GM19328 (cell line): ENCODE results near the gene CXCR3.
"Not testable (repeated sequence)": the region's sequence is repeated elsewhere in the genome, so short reads cannot be mapped to it uniquely, and the experiment has no call there.

Experiments used
- ATAC-seq: cut with Tn5 transposase; IDR thresholded peaks from one replicate; pipeline ENCODE4 v1.9.1; 2021; ENCODE audit warnings: mild to moderate bottlenecking, moderate library complexity; ENCODE audit not compliant: unreplicated experiment

The CXCR3 gene

GRCh38 chrX:71618303-71618721, at the start of gene CXCR3:
Gene CXCR3, minus strand, starts transcription at chrX:71618511. Its CDS starts 62 bp downstream, at chrX:71618449.
- ATAC-seq = no peak

GRCh38 chrX:71667328-71668247, 49.3 kb upstream of the CXCR3 start, which contains the start of gene LOC101059915:
Gene LOC101059915, plus strand, starts transcription at chrX:71667546.
- no peak for ATAC-seq

DNA sequence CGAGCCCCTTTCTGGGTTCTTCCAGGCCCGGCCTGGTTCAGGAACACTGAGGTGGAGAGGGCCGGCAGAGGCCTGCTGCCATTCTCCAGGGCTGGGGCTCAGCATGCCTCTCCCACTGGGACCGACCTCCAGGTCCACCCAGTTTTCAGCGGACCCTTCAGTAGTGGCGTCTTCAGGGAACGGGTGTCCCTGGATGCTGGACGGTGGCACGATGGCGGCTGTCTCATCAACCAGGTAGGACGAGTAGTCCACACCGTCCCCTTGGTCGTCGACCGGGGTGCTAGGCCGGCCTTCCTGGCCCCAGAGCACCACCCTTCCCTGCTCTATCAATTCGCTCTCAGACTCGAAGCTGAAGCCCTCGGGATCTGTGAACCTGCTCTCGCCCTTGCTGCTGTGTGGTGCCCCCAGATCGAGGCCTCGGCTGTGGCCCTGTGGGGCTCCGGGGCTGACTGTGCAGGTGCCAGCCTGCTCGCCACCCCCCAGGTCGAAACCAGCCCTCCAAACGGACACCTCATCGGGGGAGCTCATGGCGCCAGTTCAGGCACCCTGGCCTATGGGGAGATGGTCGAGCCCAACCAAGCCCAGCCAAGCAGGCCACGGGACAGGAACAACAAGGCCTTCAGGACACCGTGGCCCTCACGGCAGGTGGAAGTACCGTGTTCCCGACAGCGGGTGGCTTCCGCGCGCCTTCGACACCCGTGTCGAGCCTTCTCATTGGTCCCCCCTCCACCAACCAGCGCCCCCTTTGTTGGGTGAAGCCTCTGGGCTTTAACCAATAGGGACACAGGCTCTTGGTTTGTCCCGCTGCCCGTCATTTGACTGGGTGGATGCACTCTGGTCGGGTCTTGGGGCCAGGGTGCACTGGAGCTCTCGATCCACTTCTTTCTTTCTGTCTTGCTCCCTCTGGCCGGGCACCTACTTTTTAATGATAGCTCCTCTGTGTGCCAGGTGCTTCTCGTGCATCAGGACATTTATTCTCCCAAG, 48.2 kb upstream of the CXCR3 start:
- ATAC-seq = no peak

DNA sequence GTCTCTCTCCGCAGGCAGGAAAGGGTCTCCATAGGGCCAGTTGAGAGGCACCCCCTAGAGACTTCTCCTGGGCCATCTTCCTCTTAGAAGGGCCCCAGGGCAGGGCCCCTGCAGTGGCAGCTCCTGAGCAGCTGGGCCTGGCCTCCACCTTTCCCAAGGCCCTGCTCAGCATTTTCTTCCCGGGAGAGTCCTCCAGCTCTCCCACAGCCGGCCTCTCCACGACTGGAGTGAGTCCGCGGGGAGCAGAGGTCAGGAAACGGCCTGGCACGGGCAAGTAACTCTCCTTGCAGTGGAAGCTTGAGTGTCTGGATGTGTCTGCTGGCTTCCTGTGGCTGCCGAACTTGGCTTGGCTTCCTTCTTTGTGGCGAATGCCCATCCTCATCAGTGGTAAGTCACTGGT, 47.4 kb upstream of the CXCR3 start:
- no peak for ATAC-seq

DNA sequence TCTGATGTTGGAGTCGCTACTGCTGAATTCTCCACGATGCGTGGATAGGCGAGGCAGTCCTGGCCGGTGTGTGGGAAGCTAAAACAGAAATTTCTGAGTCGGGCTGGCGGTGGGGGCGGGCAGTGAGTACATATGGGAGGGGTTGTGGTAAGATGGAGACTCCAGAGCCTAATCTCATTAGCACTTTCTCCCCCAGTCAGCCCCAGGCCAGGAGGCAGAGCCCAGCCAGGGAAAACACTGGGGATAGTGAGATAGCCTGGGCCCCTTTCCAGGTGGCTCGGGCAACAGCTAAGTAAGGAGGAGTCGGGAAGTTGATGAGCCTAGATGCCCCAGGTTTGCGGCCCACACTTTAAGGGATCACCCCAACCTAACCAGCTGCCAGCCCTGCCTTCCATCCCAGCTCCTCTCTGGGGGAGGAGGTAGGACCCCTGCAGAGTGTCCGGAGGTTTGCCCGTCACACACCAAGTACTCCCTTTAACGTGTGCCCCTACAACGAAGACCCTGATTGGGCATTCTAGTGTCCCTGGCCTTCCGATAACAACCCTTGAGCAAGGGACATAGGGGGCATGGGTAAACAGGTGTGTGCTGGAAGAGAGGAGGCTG, 46.7 kb upstream of the CXCR3 start:
- ATAC-seq = no peak

DNA sequence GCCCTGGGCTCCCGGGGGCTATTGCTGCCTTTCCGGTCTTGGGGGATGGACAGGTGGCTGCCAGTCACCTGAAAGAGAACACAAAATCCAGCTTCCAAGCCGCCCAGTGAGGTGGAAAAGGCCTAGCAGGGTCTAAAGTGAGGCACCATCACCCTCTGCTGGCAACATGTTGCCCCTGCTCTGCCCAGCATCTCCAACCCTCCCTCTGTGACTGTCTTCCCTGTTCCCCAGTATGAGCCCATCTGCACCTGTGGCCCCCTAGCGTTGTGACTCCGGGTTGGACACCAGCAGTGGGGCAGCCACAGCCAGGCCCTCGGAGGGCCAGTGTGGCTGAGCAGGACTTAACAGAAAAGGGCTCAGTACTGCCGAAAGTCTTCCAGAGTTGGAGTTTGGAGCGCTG, 45.9 kb upstream of the CXCR3 start:
- not testable (repeated sequence) for ATAC-seq

DNA sequence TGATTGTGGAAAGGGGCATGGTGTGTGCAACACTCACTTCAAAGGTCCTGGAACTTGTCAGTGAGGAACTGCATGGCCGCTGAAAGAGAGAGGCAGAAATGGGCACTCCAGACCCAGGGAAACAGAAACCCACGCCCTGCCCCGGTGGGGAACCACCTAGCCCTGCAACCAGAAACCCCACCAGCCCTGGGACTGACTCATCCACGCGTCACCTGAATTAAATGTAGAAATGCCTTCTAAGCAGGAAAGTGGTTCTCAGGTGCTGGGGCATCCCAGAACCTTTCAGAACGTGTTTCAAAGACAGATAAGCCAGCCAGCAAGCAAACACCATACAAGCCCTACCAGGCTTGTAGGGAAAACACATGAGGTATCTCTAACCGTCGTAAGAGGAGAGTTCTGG, 44.9 kb upstream of the CXCR3 start:
- ATAC-seq = not testable (repeated sequence)

- not testable (repeated sequence) for ATAC-seq
These were observed 44.3 kb upstream of the CXCR3 start for GRCh38 chrX:71662654-71663053.

- ATAC-seq = no peak
These were observed 43.6 kb upstream of the CXCR3 start for GRCh38 chrX:71661919-71662318.

DNA sequence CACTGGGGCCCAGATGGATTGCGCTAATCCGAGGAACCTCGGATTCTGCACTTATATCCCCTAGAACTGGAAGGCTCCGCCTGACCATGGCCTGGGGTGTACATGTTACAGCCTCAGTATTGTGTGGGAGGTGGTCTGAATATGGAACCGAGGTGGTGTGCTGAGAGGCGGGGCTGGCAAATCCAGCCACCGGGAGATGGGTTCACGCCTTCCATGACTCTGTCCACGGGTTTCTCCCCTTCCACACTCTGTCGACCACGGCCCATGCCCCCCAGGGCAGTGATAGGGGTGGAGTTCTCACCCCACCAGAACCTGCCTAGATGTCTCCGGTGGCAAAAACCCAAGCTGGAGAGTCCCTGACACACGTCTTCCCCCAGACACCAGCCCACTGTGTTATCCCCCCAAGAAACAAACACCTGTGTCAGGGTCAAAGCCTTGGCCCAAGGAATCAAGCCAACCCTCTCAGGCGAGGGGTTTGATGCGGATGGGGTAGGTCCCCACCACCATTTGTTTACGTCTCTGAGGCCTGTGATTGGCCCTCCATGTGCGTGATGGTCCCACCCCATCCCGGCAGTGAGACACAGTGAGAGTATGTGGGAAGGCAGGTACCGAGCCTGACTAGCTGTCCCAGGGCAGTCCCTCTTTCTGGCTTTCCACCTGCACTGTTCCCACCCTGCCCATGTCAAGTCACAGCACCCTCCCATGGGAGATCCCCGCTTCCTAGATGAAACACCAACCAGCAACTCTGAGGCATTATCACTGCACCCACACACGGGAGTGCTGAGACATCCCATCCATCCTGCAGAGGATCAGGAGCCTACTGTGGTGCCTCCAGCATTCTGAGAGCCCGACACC, 42.5 kb upstream of the CXCR3 start:
- ATAC-seq = no peak

GRCh38 chrX:71659959-71660358, 41.6 kb upstream of the CXCR3 start:
- no peak for ATAC-seq

- ATAC-seq = no peak
These were observed 41.0 kb upstream of the CXCR3 start for GRCh38 chrX:71659342-71659741.

- ATAC-seq = no peak
These were observed 39.0 kb upstream of the CXCR3 start for GRCh38 chrX:71657267-71657666.

GRCh38 chrX:71653344-71653743, 35.0 kb upstream of the CXCR3 start:
- no peak for ATAC-seq

DNA sequence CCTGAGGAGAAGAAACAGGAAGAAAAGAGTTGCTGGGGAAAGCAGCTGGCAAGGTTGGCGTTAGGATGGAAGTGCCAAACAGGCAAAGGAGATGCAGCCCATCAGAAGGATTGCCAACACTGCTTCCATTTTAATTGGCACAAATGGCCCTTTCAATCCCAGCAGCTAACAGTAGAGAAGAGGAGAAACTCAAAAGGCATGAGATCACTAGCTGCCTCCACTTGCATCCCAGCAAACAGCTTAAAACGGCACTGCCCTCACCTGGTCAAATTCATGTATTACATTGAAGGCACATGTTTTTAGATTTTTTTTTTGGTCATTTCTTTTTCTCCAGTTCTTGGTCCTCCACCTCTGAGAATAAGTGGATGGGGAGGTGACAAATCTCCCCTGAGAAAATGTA, 34.1 kb upstream of the CXCR3 start:
- no peak for ATAC-seq

DNA sequence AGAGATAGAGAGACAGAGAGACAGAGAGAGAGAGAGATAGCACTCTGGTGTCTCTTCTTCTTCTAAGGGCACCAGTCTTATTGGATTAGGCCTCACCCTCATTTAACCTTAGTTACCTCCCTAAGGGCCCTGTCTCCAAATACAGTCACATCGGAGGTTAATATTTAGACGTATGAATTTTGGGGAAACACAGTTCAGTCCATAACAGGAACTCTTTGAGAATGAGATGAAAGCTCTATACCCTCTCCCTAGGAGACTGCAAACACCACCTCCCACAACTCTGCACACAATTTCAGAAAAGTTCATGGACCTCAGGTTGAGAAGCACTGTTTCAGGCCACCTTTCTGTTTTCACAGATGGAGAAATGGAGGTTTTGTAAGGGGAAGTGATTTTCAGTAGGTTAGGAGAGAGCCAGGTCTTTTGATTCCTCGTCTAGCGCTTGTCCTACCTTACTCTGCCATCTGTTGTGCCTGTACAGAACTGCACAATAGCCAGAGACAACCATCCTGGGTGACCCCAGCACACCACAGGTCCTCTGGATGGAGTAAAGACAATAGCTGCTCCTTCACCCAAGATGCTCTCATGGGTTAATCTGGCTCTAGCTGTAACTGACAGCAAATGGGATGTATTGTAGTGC, 32.1 kb upstream of the CXCR3 start:
- peak; percentile 53 for ATAC-seq

- not testable (repeated sequence) for ATAC-seq
These were observed 26.1 kb upstream of the CXCR3 start for GRCh38 chrX:71644406-71644805.

DNA sequence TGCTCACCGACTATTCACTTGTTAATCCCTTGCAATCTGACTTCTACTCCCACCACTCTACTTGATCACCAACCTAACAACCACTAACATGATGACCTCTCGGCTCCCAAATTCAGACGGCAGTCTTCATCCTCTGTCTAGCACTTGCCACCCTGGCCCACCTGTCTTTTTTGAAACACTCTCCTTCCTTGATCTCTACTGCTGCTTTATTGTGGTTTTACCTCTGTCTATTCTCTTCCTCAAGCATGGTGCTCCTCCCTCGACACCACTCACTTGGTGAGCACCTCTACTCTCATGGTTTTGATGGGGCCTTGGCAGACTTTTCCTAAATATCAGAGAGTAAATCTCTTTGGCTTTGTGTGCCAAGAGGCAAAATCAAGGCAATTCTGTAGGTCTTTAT, 21.7 kb upstream of the CXCR3 start:
- no peak for ATAC-seq

GRCh38 chrX:71638409-71638808, 20.1 kb upstream of the CXCR3 start:
- ATAC-seq = no peak

GRCh38 chrX:71637848-71638247, 19.5 kb upstream of the CXCR3 start:
- ATAC-seq = no peak
